ENCODE data around the gene TANK.

- no peak for TF ChIP-seq CTCF (IDR thresholded peaks at IDR 0.05)
- no peak for TF ChIP-seq POLR2A (IDR thresholded peaks at IDR 0.05)
Observed at GRCh38 chr2:161150704-161151103, 9.5 kb upstream of the TANK start.
